Measurements from ENCODE around the gene STMN3. TPM values are rescaled to one million over a fixed set of nuclear protein-coding genes. Genes with fewer than 3 reads are reported as not detected.
A peak's percentile ranks its signal among the peaks of the same experiment; 100 is the strongest.

STMN3 gene
- total RNA-seq, 6 donors from 2014 or later: 2.1 to 16.5 (median 9.1) TPM

DNA sequence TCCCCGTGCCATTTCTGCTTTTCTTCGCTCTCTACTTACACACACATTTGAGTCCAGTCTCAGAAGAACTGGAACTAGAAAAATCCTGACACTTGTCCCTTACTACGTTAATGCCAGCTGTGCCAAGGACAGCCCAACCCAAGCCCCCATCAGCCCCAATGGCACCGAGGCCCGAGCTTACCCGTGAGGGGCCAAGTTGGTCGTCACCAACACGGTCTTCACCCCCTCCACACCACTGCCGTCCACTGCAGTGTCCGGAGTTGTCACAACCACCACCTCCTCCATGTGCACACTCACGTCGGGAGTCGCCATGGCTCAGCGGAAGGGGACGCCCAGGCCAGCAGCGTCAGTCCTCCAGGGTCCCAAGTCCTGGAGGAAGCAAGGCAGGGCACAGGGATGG is 34.1 kb downstream of the STMN3 start:
- ATAC-seq (ENCODE audit: low FRiP score in 2 of 2) (no peak), DNase-seq (no peak)
- H3K4me1 ChIP-seq: peaks cover 0 to 16% (median 6%) of the 10 kb centered on the region in 4 donors
- peaks cover 0 to 57% (median 30%) of the 10 kb centered on the region in 4 donors for H3K36me3 ChIP-seq
- no peaks in the 10 kb centered on the region for H3K27me3 ChIP-seq
- H3K27ac ChIP-seq: no peak overlapping the region
- no peak overlapping the region for H3K4me3 ChIP-seq
- WGBS, 2 donors: 91 to 94% methylated on average over 16 of the region's 16 CpGs
- H3K9me3 ChIP-seq: no peaks in the 10 kb centered on the region
- TF ChIP-seq POLR2A (IDR thresholded peaks at IDR 0.05) (no peak), POLR2AphosphoS5 (IDR thresholded peaks at IDR 0.05) (no peak), EP300 (IDR thresholded peaks at IDR 0.05) (no peak)
- TF ChIP-seq, protein P1, sequence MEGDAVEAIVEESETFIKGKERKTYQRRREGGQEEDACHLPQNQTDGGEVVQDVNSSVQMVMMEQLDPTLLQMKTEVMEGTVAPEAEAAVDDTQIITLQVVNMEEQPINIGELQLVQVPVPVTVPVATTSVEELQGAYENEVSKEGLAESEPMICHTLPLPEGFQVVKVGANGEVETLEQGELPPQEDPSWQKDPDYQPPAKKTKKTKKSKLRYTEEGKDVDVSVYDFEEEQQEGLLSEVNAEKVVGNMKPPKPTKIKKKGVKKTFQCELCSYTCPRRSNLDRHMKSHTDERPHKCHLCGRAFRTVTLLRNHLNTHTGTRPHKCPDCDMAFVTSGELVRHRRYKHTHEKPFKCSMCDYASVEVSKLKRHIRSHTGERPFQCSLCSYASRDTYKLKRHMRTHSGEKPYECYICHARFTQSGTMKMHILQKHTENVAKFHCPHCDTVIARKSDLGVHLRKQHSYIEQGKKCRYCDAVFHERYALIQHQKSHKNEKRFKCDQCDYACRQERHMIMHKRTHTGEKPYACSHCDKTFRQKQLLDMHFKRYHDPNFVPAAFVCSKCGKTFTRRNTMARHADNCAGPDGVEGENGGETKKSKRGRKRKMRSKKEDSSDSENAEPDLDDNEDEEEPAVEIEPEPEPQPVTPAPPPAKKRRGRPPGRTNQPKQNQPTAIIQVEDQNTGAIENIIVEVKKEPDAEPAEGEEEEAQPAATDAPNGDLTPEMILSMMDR (IDR thresholded peaks at IDR 0.05): no peak

DNA sequence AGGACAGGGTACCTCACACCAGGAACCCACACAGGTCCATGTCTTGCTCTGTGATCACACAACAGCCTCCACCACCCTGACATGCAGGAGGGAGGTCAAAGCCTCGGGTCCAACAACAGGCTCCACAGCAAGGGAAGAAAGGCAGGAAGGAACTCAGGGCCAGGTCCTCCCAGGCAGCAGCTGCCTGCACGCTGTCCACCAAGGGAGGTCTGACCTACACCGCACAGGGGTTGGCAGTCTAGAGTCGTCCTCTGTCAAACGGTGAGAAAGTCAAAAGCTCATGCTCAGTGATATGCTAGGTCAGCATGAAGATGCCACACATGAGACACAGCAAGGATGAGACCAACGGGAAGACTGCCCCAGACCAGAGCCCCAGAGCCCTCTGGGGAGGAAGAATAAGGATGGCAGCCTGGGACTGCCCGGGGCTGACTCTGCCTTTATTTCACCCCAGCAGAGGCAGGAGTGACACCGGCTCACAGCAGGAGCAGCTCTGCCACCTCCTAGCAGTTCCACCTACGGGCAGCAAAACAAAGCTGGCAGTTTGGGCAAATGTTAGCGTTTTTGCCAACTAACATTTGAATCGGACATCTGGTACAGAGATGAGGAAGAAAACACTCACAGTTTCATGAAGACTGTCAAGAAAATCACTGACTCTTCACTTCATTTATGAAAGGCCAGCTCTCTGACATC is 34.8 kb downstream of the STMN3 start:
- Histone ChIP-seq H3K36me3 (peaks cover 0 to 57% (median 30%) of the 10 kb centered on the region in 4 donors), H3K27ac (no peak overlapping the region), H3K9me3 (no peaks in the 10 kb centered on the region), H3K27me3 (no peaks in the 10 kb centered on the region), H3K4me3 (no peak overlapping the region), H3K4me1 (peaks cover 0 to 16% (median 6%) of the 10 kb centered on the region in 4 donors)
- DNase-seq (no peak), ATAC-seq (ENCODE audit: low FRiP score in 2 of 2) (no peak)
- 75 to 88% methylated on average over 7 to 11 of the region's 11 CpGs for WGBS, 2 donors
- TF ChIP-seq EP300 (IDR thresholded peaks at IDR 0.05) (no peak), POLR2A (IDR thresholded peaks at IDR 0.05) (no peak), POLR2AphosphoS5 (IDR thresholded peaks at IDR 0.05) (no peak)
- TF ChIP-seq, protein P1 (IDR thresholded peaks at IDR 0.05): no peak

DNA sequence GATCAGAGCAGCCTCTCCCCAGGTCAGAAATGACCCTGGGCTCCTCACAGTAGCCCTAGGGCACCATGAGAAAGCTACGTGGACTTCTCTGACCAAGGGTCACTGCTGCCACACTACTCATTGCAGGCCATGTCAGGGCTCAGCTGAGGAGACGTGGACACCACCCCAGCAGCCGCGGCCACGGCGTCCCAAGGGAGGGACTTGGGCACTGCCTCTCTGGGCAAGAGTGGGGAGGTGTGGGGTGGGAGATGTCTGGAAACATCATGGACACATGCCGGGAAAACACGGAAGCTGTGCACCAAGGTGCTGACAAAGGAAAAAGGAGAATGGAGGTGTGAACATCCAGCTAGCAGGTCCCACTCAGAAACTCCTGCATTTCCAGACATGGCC is 35.4 kb downstream of the STMN3 start:
- H3K36me3 ChIP-seq: peaks cover 0 to 53% (median 30%) of the 10 kb centered on the region in 4 donors
- no peak for ATAC-seq (ENCODE audit: low FRiP score in 2 of 2)
- no peaks in the 10 kb centered on the region for H3K9me3 ChIP-seq
- no peak for TF ChIP-seq EP300 (IDR thresholded peaks at IDR 0.05)
- TF ChIP-seq POLR2AphosphoS5 (IDR thresholded peaks at IDR 0.05): no peak
- TF ChIP-seq, protein P1 (IDR thresholded peaks at IDR 0.05): no peak
- TF ChIP-seq POLR2A (IDR thresholded peaks at IDR 0.05): no peak
- no peak overlapping the region for H3K27ac ChIP-seq
- H3K27me3 ChIP-seq: no peaks in the 10 kb centered on the region
- H3K4me3 ChIP-seq: no peak overlapping the region
- DNase-seq: no peak
- H3K4me1 ChIP-seq: peaks cover 0 to 16% (median 6%) of the 10 kb centered on the region in 4 donors
- WGBS, 2 donors: 94 to 96% methylated on average over 7 of the region's 8 CpGs

DNA sequence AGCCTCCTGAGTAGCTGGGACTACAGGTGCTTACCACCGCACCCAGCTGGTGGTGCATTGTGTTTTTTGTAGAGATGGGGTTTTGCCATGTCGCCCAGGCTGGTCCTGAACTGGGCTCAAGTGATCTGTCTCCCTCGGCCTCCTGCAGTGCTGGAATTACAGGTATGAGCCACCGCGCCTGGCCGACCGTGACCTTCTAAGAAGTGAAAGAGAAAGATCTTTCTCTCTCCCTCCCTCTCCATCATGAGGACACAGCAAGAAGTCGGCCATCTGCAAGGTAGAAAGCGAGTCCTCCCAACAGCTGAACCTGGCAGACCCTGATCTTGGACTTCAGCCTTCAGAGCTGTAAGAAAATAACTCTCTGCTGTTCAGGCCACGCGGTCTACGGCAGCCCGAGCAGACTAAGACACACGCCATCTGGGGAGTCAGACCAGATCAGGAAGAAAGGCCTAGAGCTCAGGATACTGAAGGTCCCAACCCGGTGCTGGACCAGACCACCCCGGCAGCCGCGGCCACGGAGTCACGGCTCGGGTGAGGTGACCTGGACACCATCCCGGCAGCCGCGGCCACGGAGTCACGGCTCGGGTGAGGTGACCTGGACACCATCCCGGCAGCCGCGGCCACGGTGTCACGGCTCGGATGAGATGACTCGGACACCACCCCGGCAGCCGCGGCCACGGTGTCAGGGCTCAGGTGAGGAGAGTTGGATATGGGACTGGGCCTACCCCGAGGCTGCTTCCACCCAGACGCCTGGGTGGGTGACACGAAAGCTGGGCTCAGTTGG is 35.9 kb downstream of the STMN3 start:
- Histone ChIP-seq H3K9me3 (no peaks in the 10 kb centered on the region), H3K27ac (no peak overlapping the region), H3K4me1 (peaks cover 0 to 16% (median 6%) of the 10 kb centered on the region in 4 donors), H3K4me3 (no peak overlapping the region), H3K36me3 (peaks cover 0 to 52% (median 30%) of the 10 kb centered on the region in 4 donors), H3K27me3 (no peaks in the 10 kb centered on the region)
- DNase-seq (peak in 1 of 2 donors; percentile 85), ATAC-seq (ENCODE audit: low FRiP score in 2 of 2) (no peak)
- TF ChIP-seq EP300 (IDR thresholded peaks at IDR 0.05) (no peak), POLR2AphosphoS5 (IDR thresholded peaks at IDR 0.05) (no peak), POLR2A (IDR thresholded peaks at IDR 0.05) (no peak)
- TF ChIP-seq, protein P1 (IDR thresholded peaks at IDR 0.05): no peak
- 96 to 97% methylated on average over 9 to 38 of the region's 41 CpGs for WGBS, 2 donors
